ENCODE measurements around the gene TTC27. TPM values are rescaled to one million over a fixed set of nuclear protein-coding genes. Genes with fewer than 3 reads are reported as not detected.

TTC27 gene
- total RNA-seq, 1 donor from 2014 or later, result 20.4 TPM

DNA sequence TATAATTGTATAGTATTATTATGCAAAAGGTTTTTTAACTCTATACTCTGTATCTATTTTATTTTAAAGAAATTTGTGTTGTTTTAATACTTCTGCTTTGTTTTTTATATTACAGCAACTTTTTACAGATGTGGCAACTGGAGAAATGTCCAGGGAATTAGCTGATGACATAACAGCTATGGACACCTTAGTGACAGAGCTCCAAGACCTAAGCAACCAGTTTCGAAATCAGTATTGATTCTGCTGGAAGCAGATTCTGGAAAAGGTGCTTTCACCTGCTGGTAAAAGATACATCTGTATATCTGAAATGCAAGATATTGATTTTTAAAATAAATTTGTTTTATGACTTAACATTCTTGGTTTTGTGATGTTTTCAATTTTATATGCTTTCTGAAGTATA lies 192.9 kb downstream of the TTC27 start:
- no peaks in the 10 kb centered on the region for H3K27me3 Mint-ChIP-seq

DNA sequence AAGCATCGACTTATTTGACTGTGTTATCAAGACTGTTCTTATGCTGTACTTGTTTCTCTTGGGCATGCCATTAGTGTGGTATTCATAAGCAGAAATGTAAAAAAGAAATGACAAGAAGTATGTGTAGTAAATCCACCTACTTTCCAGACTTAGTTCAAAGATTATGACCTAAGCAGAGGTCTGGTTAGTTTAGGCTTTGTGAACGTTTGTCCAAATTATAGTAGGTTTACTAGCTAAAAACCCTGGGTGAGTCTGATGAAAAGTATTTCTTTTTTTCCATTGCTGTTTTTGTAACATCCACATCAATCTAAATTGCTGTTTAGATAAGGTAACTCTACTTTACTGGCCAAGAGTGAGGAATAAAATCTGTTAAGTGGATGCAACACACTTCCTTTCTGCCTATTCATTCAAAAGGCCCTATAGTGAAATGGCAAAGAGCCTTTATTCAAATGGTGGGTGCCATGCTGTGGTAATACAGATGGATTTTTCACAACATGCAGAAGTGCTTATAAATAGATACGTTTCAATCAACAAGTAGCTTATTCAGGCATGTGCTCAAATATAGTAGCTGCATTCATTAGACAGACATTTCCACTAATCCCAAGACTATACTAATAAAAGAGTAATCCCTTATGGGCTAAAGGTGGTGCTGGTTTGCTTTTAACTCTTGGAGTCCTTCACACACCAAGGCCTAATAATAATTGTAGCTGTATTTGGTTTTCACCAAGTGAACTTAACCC lies 196.4 kb downstream of the TTC27 start:
- DNase-seq (ENCODE audit: extremely low spot score, unreplicated experiment), result no peak
- Mint-ChIP-seq H3K27ac (no peak overlapping the region), H3K9me3 (no peaks in the 10 kb centered on the region), H3K27me3 (no peaks in the 10 kb centered on the region), H3K36me3 (no peaks in the 10 kb centered on the region), H3K4me1 (ENCODE audit: unreplicated experiment) (peaks cover 21% of the 10 kb centered on the region), H3K4me3 (no peak overlapping the region)
- TF ChIP-seq, protein P1, sequence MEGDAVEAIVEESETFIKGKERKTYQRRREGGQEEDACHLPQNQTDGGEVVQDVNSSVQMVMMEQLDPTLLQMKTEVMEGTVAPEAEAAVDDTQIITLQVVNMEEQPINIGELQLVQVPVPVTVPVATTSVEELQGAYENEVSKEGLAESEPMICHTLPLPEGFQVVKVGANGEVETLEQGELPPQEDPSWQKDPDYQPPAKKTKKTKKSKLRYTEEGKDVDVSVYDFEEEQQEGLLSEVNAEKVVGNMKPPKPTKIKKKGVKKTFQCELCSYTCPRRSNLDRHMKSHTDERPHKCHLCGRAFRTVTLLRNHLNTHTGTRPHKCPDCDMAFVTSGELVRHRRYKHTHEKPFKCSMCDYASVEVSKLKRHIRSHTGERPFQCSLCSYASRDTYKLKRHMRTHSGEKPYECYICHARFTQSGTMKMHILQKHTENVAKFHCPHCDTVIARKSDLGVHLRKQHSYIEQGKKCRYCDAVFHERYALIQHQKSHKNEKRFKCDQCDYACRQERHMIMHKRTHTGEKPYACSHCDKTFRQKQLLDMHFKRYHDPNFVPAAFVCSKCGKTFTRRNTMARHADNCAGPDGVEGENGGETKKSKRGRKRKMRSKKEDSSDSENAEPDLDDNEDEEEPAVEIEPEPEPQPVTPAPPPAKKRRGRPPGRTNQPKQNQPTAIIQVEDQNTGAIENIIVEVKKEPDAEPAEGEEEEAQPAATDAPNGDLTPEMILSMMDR (conservative IDR thresholded peaks at IDR 0.05), result no peak

More for the DNA sequence above, 192.9 kb downstream of the TTC27 start:
- no peak overlapping the region for H3K27ac Mint-ChIP-seq
- TF ChIP-seq, protein P1 (conservative IDR thresholded peaks at IDR 0.05), result no peak
- H3K9me3 Mint-ChIP-seq, result no peaks in the 10 kb centered on the region
- H3K36me3 Mint-ChIP-seq, result no peaks in the 10 kb centered on the region
- no peak overlapping the region for H3K4me3 Mint-ChIP-seq
- H3K4me1 Mint-ChIP-seq (ENCODE audit: unreplicated experiment), result peaks cover 12% of the 10 kb centered on the region
- DNase-seq (ENCODE audit: extremely low spot score, unreplicated experiment), result no peak

DNA sequence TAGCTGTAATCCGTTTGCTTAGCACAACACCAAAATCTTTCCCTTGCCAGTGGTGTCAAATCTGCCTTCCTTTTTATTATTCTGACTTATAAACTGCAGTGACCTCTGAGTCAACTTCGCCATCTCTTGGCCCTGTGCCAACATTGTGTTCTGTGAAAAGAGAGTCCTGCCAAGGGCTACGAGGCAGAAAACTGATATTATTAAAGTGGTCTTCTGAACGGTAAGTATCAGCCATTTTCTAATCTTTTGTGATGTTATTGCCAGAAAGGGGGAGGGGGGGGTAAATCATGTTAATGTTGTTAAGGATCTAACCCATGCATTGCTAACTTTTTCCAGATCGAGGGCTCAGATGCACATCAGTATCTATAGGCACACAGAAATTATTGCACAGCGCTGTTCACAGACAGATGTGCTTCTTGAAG lies 197.5 kb downstream of the TTC27 start:
- H3K4me1 Mint-ChIP-seq (ENCODE audit: unreplicated experiment), result peaks cover 21% of the 10 kb centered on the region
- H3K36me3 Mint-ChIP-seq, result no peaks in the 10 kb centered on the region
- TF ChIP-seq, protein P1 (conservative IDR thresholded peaks at IDR 0.05), result no peak
- no peak for DNase-seq (ENCODE audit: extremely low spot score, unreplicated experiment)
- H3K27ac Mint-ChIP-seq, result peak overlapping the region; percentile 9
- H3K27me3 Mint-ChIP-seq, result no peaks in the 10 kb centered on the region
- H3K4me3 Mint-ChIP-seq, result no peak overlapping the region
- H3K9me3 Mint-ChIP-seq, result no peaks in the 10 kb centered on the region

DNA sequence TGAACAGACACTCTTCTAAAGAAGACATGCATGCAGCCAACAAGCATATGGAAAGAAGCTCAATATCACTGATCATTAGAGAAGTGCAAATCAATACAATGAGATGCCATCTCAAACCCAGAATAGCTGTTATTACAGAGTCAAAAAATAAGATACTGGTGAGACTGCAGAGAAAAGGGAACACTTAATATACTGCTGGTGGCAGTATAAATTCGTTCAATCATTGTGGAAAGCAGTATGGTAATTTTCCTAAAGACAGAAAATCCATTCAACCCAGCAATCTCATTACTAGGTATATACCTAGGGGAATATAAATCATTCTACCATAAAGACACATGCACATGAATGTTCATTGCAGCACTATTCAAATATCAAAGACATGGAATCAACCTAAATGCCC lies 202.3 kb downstream of the TTC27 start:
- TF ChIP-seq, protein P1 (conservative IDR thresholded peaks at IDR 0.05), result no peak
- no peak overlapping the region for H3K27ac Mint-ChIP-seq
- H3K36me3 Mint-ChIP-seq, result no peaks in the 10 kb centered on the region
- no peaks in the 10 kb centered on the region for H3K27me3 Mint-ChIP-seq
- H3K9me3 Mint-ChIP-seq, result no peaks in the 10 kb centered on the region
- DNase-seq (ENCODE audit: extremely low spot score, unreplicated experiment), result no peak
- H3K4me1 Mint-ChIP-seq (ENCODE audit: unreplicated experiment), result peaks cover 28% of the 10 kb centered on the region
- no peak overlapping the region for H3K4me3 Mint-ChIP-seq

DNA sequence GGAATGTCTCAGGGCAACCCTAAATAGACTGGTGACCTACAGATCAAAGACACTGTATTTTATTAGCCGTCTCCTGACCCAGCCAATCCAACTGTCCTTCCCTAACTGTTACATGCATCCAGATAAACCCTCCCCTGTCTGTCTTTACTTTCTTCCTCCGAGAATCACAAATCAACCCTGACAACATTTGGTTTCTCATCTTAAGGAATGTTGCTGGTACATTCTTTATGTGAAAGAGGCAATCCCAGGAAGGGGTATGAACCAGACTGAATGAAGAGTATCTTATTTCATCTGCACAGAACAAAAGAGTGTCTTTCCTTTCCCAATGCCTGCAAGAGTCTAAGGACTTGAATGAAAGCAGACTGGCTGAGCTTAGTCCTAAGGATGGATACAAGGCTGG lies 205.0 kb downstream of the TTC27 start:
- peak overlapping the region; percentile 31 for H3K27ac Mint-ChIP-seq
- no peaks in the 10 kb centered on the region for H3K27me3 Mint-ChIP-seq
- no peaks in the 10 kb centered on the region for H3K9me3 Mint-ChIP-seq
- H3K4me1 Mint-ChIP-seq (ENCODE audit: unreplicated experiment), result peaks cover 33% of the 10 kb centered on the region
- no peak overlapping the region for H3K4me3 Mint-ChIP-seq
- no peaks in the 10 kb centered on the region for H3K36me3 Mint-ChIP-seq
- TF ChIP-seq, protein P1 (conservative IDR thresholded peaks at IDR 0.05), result no peak
- DNase-seq (ENCODE audit: extremely low spot score, unreplicated experiment), result no peak
